ENCODE measurements around the gene POLD3. TPM values are rescaled to one million over a fixed set of nuclear protein-coding genes. Genes with fewer than 3 reads are reported as not detected.
A peak's percentile ranks its signal among the peaks of the same experiment; 100 is the strongest.

POLD3 gene
- total RNA-seq, 3 donors from 2014 or later (not counting 1 experiment from before 2014, with no cell fraction given) = 9.4 to 10.6 (median 9.6) TPM

DNA sequence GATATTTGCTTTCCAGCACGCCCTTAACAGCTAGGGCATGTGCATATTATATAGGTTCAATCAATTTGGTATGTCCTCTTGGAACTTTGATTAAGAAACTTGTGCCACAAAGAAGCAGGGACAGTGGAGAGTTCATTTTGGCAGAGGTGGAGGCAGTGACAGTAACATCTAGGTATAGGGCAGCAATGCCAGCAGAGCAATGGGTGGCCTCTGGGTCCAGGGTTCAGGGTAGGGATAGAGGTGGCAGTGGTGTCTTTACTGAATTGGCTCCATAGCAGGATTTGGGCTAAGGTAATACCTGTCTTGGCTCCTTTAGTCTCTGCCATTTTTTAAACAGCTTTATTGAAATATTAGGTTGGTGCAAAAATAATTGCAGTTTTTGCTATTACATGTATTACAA is 24.4 kb upstream of the POLD3 start:
- no peak overlapping the region for H3K4me3 ChIP-seq (ENCODE audit: low read length)
- no peak overlapping the region for H3K27ac ChIP-seq (ENCODE audit: low read length)
- no peak overlapping the region for H3K4me3 Mint-ChIP-seq
- ATAC-seq (no peak), DNase-seq (no peak)
- no peak overlapping the region for H3K27ac Mint-ChIP-seq
- H3K27me3 Mint-ChIP-seq (ENCODE audit: low read depth in 2 of 2) = peaks cover 8 to 9% of the 10 kb centered on the region in 2 donors
- intact Hi-C loops (cut with micrococcal nuclease) = no loop called here
- no peaks in the 10 kb centered on the region for H3K27me3 ChIP-seq (ENCODE audit: control insufficient read depth, insufficient read depth, low read length)
- TF ChIP-seq, protein P1, sequence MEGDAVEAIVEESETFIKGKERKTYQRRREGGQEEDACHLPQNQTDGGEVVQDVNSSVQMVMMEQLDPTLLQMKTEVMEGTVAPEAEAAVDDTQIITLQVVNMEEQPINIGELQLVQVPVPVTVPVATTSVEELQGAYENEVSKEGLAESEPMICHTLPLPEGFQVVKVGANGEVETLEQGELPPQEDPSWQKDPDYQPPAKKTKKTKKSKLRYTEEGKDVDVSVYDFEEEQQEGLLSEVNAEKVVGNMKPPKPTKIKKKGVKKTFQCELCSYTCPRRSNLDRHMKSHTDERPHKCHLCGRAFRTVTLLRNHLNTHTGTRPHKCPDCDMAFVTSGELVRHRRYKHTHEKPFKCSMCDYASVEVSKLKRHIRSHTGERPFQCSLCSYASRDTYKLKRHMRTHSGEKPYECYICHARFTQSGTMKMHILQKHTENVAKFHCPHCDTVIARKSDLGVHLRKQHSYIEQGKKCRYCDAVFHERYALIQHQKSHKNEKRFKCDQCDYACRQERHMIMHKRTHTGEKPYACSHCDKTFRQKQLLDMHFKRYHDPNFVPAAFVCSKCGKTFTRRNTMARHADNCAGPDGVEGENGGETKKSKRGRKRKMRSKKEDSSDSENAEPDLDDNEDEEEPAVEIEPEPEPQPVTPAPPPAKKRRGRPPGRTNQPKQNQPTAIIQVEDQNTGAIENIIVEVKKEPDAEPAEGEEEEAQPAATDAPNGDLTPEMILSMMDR (IDR thresholded peaks at IDR 0.05) = no peak
- H3K9me3 ChIP-seq (ENCODE audit: control insufficient read depth, insufficient read depth, low read length) = no peaks in the 10 kb centered on the region
- no peaks in the 10 kb centered on the region for H3K4me1 ChIP-seq (ENCODE audit: control insufficient read depth, insufficient read depth, low read length)
- no peaks in the 10 kb centered on the region for H3K9me3 Mint-ChIP-seq
- H3K4me1 Mint-ChIP-seq = no peaks in the 10 kb centered on the region
- H3K36me3 ChIP-seq (ENCODE audit: control insufficient read depth, insufficient read depth, low read length) = no peaks in the 10 kb centered on the region
- H3K36me3 Mint-ChIP-seq = no peaks in the 10 kb centered on the region
- WGBS (ENCODE audit: insufficient coverage) = 100% methylated on average over 1 of the region's 1 CpG

DNA sequence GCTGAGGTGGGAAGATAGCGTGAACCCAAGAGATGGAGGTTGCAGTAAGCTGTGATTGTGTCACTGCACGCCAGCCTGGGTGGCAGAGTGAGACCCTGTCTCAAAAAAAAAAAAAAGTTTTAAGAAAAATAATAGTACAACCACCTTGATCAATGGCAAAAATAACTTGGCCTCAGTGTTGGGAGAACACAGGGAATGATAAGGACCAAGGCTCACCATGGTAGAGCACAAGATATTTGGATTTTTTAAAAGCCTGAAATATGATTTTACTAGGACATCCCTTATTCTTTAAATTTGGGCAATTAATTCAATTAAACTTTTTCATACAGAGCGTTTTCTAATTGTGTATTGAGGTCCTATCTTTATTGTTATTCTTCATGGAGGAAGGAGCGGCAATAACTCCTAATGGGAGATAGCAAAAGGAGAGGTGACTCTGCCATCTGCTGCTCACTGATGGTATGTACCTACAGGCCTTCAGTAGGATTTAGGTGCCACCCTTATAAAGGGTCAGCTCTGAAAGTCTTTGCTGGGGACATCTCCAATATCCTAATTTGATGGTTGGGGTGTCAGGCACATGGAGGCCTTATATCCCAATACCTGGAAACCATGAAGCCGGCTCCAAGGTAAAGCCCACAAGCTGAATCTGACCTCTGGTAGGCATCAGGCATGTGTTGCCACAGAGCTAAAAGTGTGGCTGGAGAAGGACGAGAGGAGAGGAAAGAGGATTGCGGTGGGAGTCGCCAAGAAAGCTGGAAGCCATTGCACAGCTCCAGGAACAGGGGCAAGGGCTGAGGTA is 21.9 kb upstream of the POLD3 start:
- Mint-ChIP-seq H3K4me1 (no peaks in the 10 kb centered on the region), H3K9me3 (no peaks in the 10 kb centered on the region), H3K27me3 (ENCODE audit: low read depth in 2 of 2) (peaks cover 0 to 6% of the 10 kb centered on the region in 2 donors), H3K27ac (no peak overlapping the region), H3K36me3 (no peaks in the 10 kb centered on the region), H3K4me3 (no peak overlapping the region)
- Histone ChIP-seq H3K27ac (ENCODE audit: low read length) (no peak overlapping the region), H3K9me3 (ENCODE audit: control insufficient read depth, insufficient read depth, low read length) (no peaks in the 10 kb centered on the region), H3K27me3 (ENCODE audit: control insufficient read depth, insufficient read depth, low read length) (no peaks in the 10 kb centered on the region), H3K4me1 (ENCODE audit: control insufficient read depth, insufficient read depth, low read length) (no peaks in the 10 kb centered on the region), H3K36me3 (ENCODE audit: control insufficient read depth, insufficient read depth, low read length) (no peaks in the 10 kb centered on the region), H3K4me3 (ENCODE audit: low read length) (no peak overlapping the region)
- ATAC-seq (peak in 1 of 3 donors; percentile 44), DNase-seq (peak in 1 of 2 donors; percentile 56)
- WGBS (ENCODE audit: insufficient coverage) = 81% methylated on average over 7 of the region's 8 CpGs
- intact Hi-C loops (cut with micrococcal nuclease) = loop anchor here (2.0 to 5.0 kb wide), 2 partner anchors 122 to 183 kb away; no protein-coding TSS in a partner anchor
- TF ChIP-seq, protein P1 (IDR thresholded peaks at IDR 0.05) = peak; percentile 21

DNA sequence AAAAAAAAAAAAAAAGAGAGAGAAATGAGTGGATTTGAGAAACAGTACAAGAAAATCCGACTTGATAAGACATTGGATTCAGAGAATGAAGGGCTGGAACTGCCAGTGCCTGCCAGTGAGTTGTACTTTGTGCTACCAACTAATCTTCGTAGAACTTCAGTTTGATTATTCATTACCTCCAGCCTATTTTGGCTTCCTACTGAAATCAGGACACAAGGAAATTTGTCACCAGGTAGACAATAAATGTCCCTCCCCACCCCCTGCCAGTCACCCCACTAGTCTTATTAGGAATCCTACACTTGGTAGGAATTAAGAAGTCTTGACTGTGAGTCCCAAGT is 21.4 kb upstream of the POLD3 start:
- no peak for DNase-seq
- H3K27ac Mint-ChIP-seq = no peak overlapping the region
- peaks cover 0 to 6% of the 10 kb centered on the region in 2 donors for H3K27me3 Mint-ChIP-seq (ENCODE audit: low read depth in 2 of 2)
- no peak for ATAC-seq
- no peak overlapping the region for H3K4me3 ChIP-seq (ENCODE audit: low read length)
- no peaks in the 10 kb centered on the region for H3K36me3 Mint-ChIP-seq
- WGBS (ENCODE audit: insufficient coverage) = 89% methylated on average over 2 of the region's 2 CpGs
- H3K27ac ChIP-seq (ENCODE audit: low read length) = no peak overlapping the region
- no peaks in the 10 kb centered on the region for H3K4me1 ChIP-seq (ENCODE audit: control insufficient read depth, insufficient read depth, low read length)
- no peaks in the 10 kb centered on the region for H3K9me3 Mint-ChIP-seq
- no peaks in the 10 kb centered on the region for H3K4me1 Mint-ChIP-seq
- intact Hi-C loops (cut with micrococcal nuclease) = loop anchor here (2.0 to 5.0 kb wide), 2 partner anchors 122 to 184 kb away; no protein-coding TSS in a partner anchor
- H3K9me3 ChIP-seq (ENCODE audit: control insufficient read depth, insufficient read depth, low read length) = no peaks in the 10 kb centered on the region
- TF ChIP-seq, protein P1 (IDR thresholded peaks at IDR 0.05) = no peak
- H3K27me3 ChIP-seq (ENCODE audit: control insufficient read depth, insufficient read depth, low read length) = no peaks in the 10 kb centered on the region
- no peak overlapping the region for H3K4me3 Mint-ChIP-seq
- no peaks in the 10 kb centered on the region for H3K36me3 ChIP-seq (ENCODE audit: control insufficient read depth, insufficient read depth, low read length)
